GM19023 (cell line): ENCODE data around the gene TXNDC11.

Experiments
- ATAC-seq: cut with Tn5 transposase; IDR thresholded peaks from one replicate; pipeline ENCODE4 v1.9.1; 2021; ENCODE audit warnings: mild to moderate bottlenecking, moderate library complexity; ENCODE audit not compliant: unreplicated experiment

The TXNDC11 gene

GRCh38 chr16:11721781-11722467 is 20.7 kb downstream of the TXNDC11 start:
- ATAC-seq = no peak

DNA sequence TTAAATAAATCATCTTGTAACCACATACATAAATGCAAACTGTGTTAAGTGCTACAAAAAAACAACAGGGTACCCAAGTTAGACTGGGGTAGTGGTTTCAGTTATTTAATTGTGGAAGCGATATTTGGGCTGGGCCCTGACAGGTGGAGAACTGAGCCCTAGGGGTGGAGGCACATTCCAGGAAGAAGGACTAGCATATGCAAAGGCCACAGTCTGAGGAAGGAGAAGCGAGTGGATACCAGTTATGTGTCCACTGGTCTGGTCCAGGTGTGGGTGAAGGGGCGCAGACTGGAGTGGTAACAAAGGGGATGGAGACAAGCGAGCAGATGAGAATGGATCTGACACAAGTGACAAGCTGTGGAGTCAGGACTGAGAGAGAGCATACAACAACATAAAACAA is 22.9 kb downstream of the TXNDC11 start:
- ATAC-seq = no peak

GRCh38 chr16:11719171-11719570 is 23.5 kb downstream of the TXNDC11 start:
- ATAC-seq = no peak

DNA sequence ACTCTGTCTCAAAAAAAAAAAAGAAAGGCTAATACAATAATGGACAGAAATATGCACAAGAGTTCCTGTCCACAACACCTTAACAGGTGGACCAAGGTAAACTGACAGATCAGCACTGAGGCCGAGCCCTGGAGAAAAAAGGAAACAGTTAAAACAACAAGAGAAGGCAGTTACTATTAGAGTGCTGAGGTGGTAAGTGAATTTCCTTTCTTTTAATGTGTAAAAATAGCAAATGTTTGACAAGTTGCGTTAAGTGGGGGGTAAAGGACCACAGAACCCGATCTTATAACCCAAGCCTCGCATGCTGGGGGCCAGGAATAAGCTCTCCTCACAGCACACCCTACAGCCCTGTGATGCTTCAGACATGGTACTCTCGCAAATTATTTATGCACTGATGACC is 24.8 kb downstream of the TXNDC11 start:
- ATAC-seq = no peak

- no peak for ATAC-seq
Measured at GRCh38 chr16:11716336-11716735, 26.3 kb downstream of the TXNDC11 start.

GRCh38 chr16:11715246-11715947 is 27.3 kb downstream of the TXNDC11 start:
- ATAC-seq = no peak

DNA sequence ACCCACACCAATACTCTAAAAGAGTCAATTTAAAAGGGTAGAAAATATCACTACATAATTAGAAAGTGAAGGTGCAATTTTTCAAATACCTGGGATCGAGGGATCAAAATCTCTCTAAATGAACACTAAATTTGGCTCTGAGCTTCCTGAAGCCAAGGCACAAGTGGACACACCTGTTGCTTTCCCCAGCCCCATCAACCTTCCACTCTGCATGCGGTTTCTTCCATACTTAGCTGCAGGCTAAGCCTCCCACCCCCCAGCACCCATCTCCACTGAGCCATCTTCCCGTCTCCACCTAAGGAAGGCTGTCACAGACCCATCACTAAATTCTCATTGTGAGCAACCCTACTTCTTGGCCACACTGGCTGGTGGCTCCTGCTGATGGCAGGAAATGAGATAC is 30.5 kb downstream of the TXNDC11 start:
- no peak for ATAC-seq

DNA sequence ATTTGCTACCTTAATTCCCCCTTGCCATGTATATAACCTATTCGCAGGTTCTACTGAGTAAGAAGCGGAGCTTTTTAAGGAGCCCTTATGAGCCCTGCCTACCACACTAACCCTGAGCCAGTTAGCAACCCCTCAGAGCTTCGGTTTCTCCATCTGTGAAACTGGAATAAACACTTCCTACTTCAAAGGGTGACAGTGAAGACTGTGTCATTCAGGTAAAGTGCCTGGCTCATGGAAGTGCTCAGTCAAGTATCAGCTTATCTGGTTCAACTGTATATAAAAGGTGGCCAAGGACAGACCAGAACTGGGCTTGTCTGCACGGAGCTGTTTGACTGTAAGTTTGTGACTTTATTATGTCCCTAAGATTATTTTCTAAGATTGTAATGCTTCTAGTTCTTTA is 31.0 kb downstream of the TXNDC11 start:
- no peak for ATAC-seq

DNA sequence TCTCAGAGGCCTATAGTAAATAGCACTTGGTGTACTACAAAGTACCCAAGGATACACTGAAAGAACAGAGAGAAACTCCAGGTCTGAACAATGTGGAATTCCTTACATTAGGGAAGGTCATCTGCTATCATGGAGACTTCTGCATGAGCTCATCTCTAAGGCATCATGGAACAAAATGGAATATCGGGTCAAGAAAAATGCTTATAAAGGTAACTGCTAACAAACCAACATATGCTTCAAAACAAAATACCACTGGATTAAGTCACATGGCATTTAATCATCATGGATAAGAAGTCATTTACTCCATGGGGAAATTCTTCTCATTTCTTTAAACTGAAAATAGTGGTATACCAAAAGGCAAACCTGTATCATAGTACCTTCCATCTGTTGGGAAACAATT is 34.2 kb downstream of the TXNDC11 start:
- no peak for ATAC-seq

- ATAC-seq = no peak
Measured at GRCh38 chr16:11707679-11708197, 34.9 kb downstream of the TXNDC11 start.

- no peak for ATAC-seq
Measured at GRCh38 chr16:11706180-11706742, 36.4 kb downstream of the TXNDC11 start.

DNA sequence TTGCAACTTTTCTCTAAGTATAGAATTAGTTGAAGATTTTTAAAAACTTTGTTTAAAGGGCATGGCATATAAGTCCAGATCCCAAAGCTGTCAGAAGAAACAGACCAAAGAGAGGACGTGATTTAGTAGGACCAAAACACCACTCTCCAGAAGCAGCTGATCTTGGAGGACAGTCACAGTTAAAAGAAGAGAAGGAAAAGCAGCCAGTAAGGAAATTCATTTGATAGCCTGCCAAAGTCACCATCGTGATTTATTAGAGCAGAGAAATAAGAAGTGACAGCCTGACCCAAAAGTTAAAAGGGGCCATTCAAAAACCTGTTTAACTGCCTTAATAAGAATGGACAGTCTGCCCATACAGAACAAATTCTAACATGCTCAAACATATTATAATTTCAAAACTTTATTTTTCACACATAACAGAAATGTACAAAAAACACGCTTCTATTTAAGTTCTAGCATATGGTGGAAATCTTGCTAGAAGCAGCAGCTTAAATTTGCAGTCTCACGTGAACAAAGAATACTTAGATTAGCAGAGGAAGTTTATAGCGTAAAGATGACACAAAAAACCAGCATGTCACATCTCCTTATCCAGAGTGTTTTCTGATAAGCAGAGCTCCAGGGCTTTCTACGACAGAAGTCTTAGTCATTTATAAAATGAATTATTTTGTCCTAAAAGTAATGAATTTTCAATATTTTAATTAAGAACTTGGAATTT is 37.2 kb downstream of the TXNDC11 start:
- ATAC-seq = no peak

GRCh38 chr16:11700264-11701029 is 42.2 kb downstream of the TXNDC11 start:
- no peak for ATAC-seq

- ATAC-seq = no peak
Measured at GRCh38 chr16:11699234-11699894, 43.3 kb downstream of the TXNDC11 start.

- ATAC-seq = no peak
Measured at GRCh38 chr16:11698271-11698689, 44.4 kb downstream of the TXNDC11 start.

GRCh38 chr16:11697319-11697718 is 45.3 kb downstream of the TXNDC11 start:
- no peak for ATAC-seq

- ATAC-seq = no peak
Measured at GRCh38 chr16:11696266-11697012, 46.2 kb downstream of the TXNDC11 start.

GRCh38 chr16:11692651-11693050 is 50.0 kb downstream of the TXNDC11 start:
- no peak for ATAC-seq

DNA sequence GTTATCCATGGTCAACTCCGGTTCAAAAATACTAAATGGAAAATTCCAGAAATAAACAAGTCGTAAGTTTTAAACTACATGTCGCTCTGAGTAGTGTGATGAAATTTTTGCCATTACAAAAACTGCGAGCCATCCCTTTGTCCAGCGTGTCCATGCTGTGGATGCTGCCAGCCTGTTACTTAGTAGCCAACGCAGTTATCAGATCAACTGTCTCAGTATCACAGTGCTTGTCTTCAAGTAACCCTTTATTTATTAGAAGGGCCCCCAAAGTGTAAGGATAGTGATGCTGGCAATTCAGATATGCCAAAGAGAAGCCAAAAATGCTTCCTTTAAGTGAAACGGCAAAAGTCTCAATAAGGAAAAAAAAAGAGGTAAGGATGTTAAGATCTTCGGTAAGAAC is 50.5 kb downstream of the TXNDC11 start:
- no peak for ATAC-seq
